NOMO-1 (cell line): ENCODE results near the gene MBNL1.
"Not testable (repeated sequence)": the region's sequence is repeated elsewhere in the genome, so short reads cannot be mapped to it uniquely, and the experiment has no call there.

ENCODE experiments used
- DNase-seq, 2 experiments: peaks; one replicate each; lab custom pipeline; 2025; ENCODE audit not compliant: unreplicated experiment in 2 of 2; lab: John Stamatoyannopoulos, UW

The MBNL1 gene

DNA sequence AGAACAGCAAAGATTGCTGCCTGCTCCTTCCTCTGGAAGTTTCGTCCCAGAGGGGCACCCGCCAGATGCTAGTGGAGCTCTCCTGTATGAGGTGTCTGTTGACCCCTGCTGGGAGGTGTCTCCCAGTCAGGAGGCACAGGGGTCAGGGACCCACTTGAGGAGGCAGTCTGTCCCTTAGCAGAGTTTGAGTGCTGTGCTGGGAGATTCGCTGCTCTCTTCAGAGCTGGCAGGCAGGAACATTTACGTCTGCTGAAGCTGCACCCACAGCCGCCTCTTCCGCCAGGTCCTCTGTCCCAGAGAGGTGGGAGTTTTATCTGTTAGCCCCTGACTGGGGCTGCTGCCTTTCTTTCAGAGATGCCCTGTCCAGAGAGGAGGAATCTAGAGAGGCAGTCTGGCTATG, 103.9 kb downstream of the MBNL1 start:
- not testable (repeated sequence) for DNase-seq

GRCh38 chr3:152373379-152373778, 104.7 kb downstream of the MBNL1 start:
- DNase-seq: no peak

- no peak for DNase-seq
These were observed 105.7 kb downstream of the MBNL1 start for GRCh38 chr3:152374262-152374990.

DNA sequence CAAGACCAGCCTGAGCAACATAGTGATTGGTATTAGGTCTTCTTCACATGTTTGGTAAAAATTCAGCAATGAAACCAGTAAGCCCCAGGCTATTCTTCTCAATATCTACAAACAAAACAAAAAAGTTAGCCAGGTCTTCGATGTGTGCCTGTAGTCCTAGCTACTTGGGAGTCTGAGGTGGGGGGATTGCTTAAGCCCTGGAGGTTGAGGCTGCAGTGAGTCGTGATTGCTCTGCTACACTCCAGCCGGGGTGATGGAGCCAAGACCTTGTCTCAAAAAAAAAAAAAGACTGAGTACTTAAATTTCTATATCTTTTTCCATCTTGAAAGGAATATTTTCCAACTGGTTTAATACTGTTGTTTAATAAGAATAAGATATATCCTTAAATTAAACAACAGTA, 106.8 kb downstream of the MBNL1 start:
- no peak for DNase-seq

DNA sequence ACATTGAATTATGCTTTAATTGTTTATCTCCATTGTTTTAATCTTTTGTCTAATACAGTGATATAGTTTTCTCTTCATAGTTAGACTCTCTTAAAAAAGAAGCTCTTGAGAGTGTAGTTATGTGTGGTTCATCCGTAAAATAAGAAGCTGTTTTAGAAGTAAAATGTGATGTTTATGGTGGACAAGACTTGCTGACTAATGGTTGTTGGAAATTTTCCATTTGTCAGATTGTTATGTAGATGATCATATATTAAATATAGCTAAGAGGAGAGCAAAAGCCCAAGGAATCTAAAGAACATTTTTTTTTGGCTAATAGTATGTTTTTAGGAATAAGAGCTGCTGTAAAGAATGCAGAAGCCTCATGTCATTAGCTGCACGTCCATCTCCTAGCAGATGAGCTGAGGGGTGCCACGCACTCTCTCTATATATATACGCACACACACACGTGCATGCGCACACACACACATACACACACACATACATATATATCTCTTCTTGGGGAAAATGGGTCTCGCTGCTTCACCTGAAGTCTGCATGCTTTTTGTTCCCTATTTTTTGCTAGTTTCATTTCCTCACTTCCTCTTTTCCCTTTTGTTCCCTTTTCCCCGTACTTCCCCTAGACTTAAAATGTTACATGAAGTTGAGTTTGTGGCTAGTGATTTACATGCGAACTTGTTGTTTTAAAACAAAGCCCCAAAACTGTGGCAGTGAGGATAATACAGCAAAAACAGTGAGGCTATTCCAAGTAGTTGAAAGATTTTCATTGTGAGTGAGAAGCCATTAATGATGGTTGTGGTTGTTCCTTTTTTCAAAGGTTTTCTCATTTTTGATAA, 107.8 kb downstream of the MBNL1 start:
- peak; percentile 98 to 99 for DNase-seq

GRCh38 chr3:152377184-152377570, 108.4 kb downstream of the MBNL1 start:
- DNase-seq: no peak

DNA sequence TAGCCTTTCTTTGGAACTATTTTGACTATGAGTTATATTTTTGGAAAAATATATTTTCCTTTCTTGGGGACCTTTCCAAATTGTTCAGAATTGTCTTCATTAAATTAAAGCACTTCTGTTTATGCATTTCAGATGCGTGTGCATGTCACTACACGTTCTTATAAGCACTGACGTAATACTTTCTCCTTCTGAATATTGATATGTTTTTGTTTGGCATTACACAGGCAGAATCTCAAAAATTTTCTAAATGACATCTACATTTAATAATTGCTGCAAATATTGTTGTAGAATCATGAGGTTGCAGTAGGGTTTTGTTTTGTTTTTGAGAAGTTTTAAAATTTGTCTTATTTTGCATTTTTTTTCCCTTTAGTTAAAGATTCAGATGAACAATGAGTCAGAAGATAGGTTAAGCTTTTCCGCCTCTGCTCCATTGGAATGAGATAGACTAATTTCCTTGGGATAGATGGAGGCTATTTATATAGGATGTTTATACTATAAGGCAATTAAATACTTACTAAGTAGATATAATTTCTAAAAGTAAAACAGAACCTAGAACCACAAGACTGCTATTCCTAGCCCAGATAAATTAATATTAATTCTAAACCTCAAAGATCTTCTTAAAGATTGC, 110.8 kb downstream of the MBNL1 start:
- DNase-seq: no peak

- DNase-seq: peak in 1 of 2 experiments; percentile 22
These were observed 111.3 kb downstream of the MBNL1 start for GRCh38 chr3:152380043-152380442.

DNA sequence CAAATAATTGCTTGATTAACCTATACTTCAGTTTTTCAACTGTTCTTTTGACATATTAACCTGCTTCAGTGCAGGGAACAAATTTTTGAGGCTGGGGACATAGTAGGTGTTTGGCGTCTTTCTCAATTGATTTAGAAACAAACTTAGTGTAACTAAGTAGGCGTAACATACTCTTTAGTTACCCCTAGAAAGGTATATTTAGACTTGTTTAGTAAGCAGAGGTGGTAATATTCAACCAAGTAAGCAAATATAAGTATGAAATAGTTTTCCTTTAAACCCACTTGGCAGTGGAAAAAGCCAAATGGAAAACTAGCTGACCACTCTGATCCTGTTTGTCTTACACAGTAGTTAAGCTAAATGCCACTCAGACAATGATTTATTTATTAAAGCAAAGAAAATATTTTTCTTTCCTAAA, 113.2 kb downstream of the MBNL1 start:
- DNase-seq: no peak

DNA sequence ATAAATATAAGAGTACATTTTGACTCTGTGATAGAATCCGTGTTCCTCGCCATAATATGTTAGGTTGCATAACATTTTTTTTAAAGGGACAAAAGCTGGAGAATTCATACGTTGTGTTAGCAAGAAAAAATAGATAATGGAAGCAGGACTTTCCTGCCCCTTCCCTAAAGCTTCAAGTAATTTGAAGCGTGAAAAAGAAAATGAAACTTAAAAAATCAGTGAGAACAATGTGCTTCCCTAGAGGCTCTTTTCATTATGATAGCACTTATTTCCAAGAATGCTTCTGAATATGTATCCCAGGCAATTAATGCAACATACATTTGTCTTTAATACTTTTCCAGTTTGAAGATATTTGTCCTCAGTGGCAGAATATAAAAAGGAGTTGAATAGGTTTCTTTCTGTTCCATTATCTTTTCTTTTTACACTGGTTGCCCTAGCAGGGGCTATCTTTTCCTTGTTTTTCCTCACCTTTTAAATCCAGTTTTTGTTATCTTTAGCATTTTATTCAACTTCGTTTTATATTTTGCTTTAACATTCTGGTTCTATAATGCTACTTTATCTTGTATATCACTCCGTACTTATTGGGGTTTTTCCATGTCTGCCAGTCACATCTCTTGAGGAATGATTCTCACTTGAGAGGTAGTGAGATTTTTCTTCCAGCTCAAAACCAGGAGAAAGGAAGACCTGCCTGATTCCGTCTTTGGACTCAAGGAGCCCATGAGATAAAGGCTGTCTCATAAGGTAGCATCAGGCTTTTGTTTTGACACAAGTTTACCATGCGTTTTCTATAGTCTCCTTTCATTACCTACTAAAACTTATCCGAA, 113.8 kb downstream of the MBNL1 start:
- DNase-seq: no peak

DNA sequence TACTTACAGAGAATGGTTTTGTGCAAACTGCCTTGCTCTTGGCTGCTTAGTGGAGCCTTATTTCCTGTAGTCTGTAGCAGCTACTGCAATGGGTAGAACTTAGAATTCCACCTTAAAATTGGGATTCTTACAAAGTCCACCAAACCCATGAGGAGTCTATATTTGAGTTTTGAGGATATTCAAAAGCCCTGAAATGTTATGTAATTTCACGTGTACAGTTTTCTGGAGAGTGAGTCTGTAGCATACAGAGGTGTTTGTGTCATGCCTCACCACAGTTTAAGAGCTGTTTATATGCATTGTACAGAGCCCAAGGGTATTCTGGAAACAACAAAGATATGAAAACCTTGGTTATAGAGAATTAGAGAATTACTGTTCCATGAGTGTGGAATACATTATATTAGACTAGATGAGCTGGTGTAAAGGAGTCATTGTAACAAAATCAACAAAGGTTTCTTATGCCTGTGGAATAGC, 114.4 kb downstream of the MBNL1 start:
- no peak for DNase-seq

DNA sequence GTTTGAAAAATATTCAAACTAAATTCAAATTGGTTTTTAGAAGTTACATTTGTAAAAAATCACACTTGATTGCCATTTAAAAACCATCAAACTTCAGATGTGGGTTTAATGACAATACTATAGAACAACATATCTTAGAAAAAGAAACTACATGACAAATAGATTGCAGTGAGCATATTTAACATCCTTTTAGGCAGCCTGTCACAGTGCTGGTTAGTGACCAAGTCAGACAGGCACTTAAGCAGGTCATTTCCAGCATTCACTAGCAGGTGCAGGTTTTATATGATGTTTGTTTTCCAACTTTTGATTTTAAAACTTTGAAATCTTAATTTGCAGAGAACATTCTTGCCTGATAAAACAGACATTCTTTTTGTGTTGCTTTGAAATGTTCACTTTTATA, 115.7 kb downstream of the MBNL1 start:
- DNase-seq: no peak

DNA sequence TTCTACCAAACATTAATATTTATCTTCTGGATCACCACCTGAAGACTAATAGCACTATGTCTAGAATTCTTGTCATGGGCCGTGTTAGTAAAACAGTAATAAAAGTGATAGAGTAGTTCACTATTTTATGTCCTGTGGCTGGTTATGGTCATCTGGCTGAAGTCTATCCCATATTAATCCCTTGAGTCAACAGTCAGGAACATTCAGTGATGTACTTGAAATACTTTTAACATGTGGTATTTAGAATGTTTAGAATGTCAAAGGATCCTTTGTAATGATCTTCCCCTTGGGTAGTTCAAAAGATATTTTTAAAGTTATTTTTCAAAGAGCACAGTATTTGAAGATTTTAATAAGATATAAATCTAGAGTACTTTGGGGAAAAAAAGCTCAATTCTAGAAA, 117.0 kb downstream of the MBNL1 start:
- no peak for DNase-seq

DNA sequence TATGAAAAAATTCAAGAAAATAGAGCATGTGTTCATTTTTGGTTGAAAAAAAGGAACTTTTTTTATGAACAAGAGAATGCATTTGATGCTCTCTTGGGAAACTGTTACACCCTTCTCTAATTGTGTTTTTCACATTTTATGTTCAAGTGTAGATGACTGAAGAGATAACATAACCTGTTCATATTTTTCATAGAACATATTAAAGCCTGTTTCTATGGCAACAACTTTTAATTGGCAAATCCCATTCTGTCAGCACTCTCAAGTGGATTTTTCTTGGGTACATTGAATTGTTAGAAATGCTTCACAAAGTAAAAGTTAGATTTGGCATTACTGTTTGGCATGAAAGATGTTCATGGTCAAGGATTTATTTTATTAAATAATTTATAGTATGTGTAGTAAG, 117.5 kb downstream of the MBNL1 start:
- DNase-seq: no peak

- DNase-seq: no peak
These were observed 119.9 kb downstream of the MBNL1 start for GRCh38 chr3:152388631-152389030.

- no peak for DNase-seq
These were observed 120.7 kb downstream of the MBNL1 start for GRCh38 chr3:152389316-152389934.

DNA sequence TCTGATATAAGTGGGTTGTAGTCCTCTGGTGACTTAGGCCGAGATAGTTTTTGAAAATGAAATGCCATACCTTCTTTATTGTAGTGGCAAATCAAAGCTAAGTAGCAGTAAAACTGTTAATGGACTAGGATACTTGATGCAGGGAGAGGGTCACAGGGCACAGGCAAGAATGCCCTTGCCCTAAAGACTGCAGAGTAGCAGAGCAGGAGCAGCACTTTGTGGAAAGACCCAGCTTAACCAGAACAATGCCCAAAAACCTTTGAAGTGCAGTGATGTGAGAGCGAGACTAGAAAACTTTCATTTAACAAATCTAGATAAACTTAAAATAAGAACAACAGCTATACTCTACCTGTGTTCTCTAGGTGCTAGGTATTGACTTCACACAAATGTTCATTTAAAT, 121.9 kb downstream of the MBNL1 start:
- no peak for DNase-seq

- no peak for DNase-seq
These were observed 122.9 kb downstream of the MBNL1 start for GRCh38 chr3:152391671-152392070.

DNA sequence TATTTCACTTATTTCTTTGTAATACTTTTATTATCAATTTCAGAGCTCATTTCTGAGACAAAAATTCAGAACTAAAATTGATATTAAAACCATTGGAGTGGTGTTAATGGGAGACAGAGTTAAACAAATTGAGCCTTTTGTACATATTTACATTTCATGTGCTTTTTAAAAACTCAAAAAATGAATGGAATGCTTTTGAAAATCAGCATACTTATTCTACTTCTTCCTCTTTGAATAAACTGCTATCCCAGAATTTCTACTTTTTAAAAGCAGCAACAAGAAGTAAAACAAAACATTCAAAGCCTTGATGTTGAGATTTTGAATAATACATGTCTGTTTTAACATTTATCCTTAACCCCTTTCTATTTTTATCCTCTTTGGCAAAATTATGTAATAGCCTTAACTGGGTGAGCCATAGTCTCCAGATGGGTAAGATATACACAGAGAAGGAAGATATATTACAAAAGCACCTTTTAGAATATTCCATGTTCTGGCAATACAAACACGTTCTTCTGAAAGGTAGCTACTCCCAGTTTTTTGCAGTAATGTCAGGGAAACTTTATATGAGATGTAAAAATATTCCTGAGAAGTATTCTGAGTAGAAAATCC, 123.6 kb downstream of the MBNL1 start:
- DNase-seq: no peak

- no peak for DNase-seq
These were observed 125.5 kb downstream of the MBNL1 start for GRCh38 chr3:152394246-152394645.
